GM10266 (cell line): Measurements from ENCODE around the gene C15orf61.

Experiments
- DNase-seq: peaks from one replicate; pipeline ENCODE4 v3.0.0; 2012; ENCODE audit errors: extremely low spot score
- CTCF ChIP-seq: IDR thresholded peaks from 2 replicates; pipeline ENCODE4 v1.5.1; 2012; ENCODE audit warnings: mild to moderate bottlenecking, low read depth; ENCODE audit not compliant: control insufficient read depth, insufficient read depth; ENCODE audit errors: missing control alignments

C15orf61 gene

DNA sequence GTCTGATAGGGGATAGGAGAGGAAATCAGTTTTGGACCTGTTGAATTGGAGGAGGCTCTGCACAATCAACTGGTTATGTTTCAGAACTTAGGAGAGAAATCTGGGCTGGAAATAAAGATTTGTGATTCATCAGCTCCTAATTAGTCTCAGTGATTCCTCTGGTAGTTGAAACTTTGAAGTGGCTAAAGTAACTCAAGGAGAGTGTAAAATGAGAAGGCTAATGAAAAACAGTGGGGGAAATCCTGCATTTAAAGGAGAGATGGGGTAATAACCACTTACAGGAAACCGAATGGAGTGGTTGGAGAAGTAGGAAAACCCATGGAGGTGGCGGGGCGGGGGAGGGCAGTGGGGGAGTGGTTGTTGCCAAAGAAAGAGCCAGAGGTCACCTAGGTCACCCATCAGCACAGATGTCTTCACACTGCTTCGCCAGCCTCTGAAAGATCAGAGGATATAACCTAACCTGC is 54.1 kb downstream of the C15orf61 start:
- no peak for TF ChIP-seq CTCF
- DNase-seq, result no peak

DNA sequence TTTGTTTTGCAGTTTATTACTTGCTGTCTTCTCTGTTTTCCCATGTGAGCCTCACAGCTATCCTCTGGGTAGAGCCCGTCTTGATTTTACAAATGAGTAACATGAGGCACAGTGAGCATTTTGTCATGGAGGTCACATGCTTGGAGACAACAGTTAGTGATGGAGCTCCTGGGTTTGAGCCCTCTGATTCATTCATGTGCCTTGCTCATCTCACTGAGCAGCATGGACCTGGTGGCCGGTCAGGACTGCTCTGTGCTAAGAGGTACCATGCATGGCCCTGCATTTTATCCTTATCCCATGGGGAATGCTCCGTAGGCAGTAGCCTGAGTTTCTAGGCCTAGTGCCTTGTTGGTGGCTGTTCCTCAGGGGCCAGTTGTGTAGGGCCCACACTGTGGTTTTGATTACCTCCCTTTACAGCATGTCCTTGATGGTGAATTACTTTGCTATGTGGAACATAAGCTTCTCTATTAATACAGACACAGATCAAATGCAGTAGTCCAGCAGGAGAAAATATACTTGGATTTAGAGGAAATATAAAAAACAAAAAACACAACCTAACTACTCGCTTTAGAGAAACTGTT is 57.2 kb downstream of the C15orf61 start:
- DNase-seq, result no peak
- TF ChIP-seq CTCF, result no peak

- TF ChIP-seq CTCF, result no peak
- no peak for DNase-seq
These were observed 58.2 kb downstream of the C15orf61 start for GRCh38 chr15:67579164-67579563.
